GM21528 (cell line): ENCODE measurements around the gene PGA3.
"Not testable (repeated sequence)": the region's sequence is repeated elsewhere in the genome, so short reads cannot be mapped to it uniquely, and the experiment has no call there.

Source experiments
- ATAC-seq: cut with Tn5 transposase; IDR thresholded peaks from one replicate; pipeline ENCODE4 v1.9.1; 2021; ENCODE audit warnings: mild to moderate bottlenecking, moderate library complexity; ENCODE audit not compliant: unreplicated experiment, low FRiP score

The PGA3 gene

GRCh38 chr11:61202950-61203746, at the start of gene PGA3:
TSS of gene PGA3 (plus strand) at chr11:61203515. CDS start at chr11:61203565, 50 bp downstream.
- not testable (repeated sequence) for ATAC-seq

DNA sequence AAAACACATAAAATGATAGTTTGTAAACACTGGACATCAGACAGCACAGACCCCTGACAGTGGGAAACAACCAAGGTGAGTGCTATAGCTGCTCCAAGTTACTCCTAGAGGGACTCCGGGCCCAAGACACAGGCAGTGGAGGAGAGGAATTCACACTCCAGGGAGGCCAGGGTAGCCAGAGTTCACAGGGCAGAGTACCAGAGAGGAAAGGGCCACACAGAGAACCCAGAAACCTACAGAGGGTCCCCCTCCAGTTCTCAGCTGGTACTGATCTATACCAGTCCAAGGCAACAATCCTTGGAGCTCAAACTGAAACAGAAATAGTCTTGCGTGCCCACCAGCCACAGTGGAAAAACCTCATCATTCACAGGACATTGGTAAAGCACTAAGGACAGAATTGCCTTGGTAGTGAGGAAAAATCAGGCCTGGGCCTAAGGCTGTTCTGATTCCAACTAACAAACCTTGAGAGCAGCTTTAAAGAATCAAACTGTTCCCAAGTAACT, 49.7 kb upstream of the PGA3 start:
- ATAC-seq = no peak

GRCh38 chr11:61154528-61154927, 48.8 kb upstream of the PGA3 start:
- no peak for ATAC-seq

- ATAC-seq = no peak
Measured at GRCh38 chr11:61155312-61155711, 48.0 kb upstream of the PGA3 start.

GRCh38 chr11:61155741-61156140, 47.6 kb upstream of the PGA3 start:
- no peak for ATAC-seq

- ATAC-seq = no peak
Measured at GRCh38 chr11:61157743-61158142, 45.6 kb upstream of the PGA3 start.

- no peak for ATAC-seq
Measured at GRCh38 chr11:61158691-61159381, 44.5 kb upstream of the PGA3 start.

DNA sequence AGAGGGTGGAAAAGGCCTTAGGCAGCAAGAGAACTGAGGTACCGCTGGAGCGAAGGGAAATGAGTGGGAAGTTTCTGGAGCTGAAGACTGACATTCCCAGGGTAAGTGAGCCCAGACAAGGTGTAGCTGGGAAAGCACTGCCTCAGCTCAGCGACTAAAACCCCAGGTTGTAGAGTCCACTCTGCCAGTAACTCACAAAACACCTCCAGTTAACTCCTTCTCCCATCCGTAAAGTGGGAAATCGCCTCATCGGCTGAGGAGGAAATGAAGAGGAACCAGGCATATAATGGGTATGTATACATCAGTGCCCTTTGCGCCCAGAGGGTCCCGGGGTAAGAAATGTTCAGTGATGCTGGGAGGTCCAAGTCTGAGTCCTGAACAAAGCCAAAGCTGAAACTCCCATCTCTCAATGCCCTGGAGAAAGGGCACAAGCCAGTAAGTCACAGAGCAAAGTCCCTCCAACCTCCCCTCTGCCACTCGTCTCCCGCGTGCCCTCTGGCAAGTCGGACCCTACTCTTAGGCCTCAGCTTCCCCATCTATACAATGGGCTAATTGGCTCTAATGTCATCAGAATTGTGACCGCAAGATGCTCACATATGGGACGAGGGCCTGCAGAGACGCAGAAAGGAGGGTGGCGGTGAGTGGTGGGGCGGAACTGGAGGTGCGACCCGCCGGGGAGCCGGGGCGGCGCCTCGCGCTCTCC, 42.7 kb upstream of the PGA3 start:
- ATAC-seq = no peak

GRCh38 chr11:61161190-61162091, 41.9 kb upstream of the PGA3 start, which contains the start of gene VPS37C:
TSS of gene VPS37C (minus strand) at chr11:61161426. CDS start at chr11:61138829, 22,597 bp downstream.
- ATAC-seq = peak; percentile 78

DNA sequence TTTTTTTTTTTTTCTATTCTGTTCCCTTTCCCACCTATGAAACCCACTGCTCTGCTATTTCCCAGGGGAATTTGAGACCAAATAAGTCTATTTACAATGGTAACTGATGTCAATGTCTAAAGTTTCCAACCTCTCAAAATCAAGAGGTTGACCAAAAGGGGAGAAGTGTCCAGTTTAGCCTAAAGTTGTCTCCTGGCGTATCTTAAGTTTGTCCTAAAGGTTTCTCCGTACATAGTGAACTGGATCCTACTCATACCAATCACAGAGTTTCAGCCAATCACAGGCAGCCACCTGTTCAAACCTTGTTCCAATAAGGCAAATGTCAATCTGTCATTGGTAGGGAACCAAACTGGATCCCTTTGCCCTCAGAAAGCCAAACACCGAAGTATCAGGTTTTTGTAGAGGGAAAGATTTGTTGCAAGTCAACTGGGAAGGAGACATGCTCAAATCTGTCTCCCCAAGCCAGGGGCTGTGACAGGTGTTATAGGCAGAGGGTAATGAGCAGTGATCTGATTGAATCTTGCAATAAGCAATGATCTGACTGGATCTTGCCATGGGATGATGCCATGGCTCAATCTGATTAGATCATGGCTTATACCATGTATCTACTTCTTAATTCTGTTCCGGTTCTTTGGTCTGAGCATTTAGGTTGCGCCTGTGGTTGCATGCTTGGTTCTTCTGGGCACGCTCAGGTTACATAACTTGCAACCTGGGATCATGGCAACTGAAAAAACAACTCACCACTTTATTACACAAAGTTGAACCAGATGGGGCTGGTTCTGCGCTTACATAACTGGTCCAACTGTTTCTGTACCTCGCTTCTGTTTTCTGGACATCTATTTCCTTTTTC, 41.0 kb upstream of the PGA3 start:
- ATAC-seq = no peak

- ATAC-seq = no peak
Measured at GRCh38 chr11:61163021-61163420, 40.3 kb upstream of the PGA3 start.

DNA sequence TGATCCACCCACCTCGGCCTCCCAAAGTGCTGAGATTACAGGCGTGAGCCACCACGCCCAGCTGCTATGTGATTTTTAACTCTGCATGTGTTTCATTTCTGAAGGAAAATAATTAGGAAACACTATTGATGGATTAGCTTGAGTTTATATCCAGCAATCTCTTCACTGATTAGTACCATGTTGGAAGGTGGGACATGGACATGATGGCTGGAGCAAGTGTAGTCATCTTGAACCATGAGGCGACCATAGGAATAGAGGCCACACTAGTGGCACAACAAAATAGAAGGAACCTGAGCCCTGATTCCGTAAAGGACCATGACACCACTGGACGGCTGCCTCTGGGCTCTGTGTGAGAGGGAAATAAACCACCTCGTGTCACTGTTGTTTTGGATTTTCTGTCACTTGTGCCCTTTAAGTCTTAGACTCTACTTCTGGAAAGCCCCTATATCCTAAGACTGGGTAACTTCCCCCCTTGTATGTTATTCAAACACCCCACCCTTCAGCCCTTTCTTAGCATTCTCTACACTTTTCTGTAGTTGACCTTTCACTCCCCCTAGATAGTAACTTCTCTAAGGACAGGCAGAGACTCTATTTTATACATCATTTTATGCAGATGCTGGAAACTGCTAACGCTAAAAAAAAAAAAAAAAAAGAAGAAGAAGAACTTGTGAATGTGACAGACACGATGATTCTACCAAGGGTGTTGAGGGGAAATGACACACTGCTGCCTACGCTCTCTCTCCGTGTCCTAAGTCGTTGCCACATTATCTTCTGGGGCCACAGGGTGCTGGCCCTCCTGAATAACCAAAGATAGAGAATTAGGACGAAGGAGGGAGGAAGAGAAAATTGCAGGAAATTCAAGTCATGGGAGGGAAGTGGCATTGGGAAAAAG, 39.4 kb upstream of the PGA3 start:
- no peak for ATAC-seq

GRCh38 chr11:61164606-61165424, 38.5 kb upstream of the PGA3 start:
- no peak for ATAC-seq

DNA sequence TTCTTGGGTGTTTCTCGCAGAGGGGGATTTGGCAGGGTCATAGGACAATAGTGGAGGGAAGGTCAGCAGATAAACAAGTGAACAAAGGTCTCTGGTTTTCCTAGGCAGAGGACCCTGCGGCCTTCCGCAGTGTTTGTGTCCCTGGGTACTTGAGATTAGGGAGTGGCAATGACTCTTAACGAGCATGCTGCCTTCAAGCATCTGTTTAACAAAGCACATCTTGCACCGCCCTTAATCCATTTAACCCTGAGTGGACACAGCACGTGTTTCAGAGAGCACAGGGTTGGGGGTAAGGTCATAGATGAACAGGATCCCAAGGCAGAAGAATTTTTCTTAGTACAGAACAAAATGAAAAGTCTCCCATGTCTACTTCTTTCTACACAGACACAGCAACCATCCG, 37.5 kb upstream of the PGA3 start:
- not testable (repeated sequence) for ATAC-seq

GRCh38 chr11:61166331-61166730, 37.0 kb upstream of the PGA3 start:
- ATAC-seq = not testable (repeated sequence)

DNA sequence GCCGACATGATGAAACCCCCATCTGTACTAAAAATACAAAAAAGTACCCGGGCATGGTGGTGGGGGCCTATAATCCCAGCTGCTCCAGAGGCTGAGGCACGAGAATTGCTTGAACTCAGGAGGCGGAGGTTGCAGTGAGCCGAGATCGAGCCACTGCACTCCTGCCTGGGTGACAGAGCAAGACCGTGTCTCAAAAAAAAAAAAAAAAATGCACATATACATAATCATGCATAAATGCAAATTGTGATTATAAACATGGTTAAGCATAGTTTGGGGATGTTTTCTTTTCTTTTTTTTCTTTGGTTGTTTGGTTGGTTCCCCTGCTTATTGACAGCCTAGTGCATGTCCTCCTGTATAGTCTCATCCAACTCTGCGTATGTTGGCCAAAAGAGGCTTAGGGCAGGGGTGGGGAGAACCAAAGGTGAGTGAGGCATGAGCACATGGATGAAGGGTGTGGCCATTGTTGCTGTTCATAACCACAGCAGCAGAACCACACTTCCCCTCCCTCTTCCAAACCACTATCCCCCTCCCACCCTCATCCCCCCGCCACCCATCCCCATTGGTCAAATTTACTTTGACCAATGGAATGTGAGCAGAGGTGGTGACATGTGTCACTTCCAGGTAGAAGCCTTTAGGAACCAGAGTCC, 35.1 kb upstream of the PGA3 start:
- no peak for ATAC-seq

- no peak for ATAC-seq
Measured at GRCh38 chr11:61168800-61169199, 34.5 kb upstream of the PGA3 start.
